ENCODE results near the gene NUDT14. TPM values are rescaled to one million over a fixed set of nuclear protein-coding genes. Genes with fewer than 3 reads are reported as not detected.

Gene NUDT14
- total and polyA plus RNA-seq, 7 donors = 14.7 to 45.4 (median 23.3) TPM

GRCh38 chr14:105156414-105157375, 24.4 kb downstream of the NUDT14 start:
- WGBS, 3 donors = 82 to 86% (median 85%) methylated on average over 31 of the region's 31 CpGs
- TF ChIP-seq, protein P1, sequence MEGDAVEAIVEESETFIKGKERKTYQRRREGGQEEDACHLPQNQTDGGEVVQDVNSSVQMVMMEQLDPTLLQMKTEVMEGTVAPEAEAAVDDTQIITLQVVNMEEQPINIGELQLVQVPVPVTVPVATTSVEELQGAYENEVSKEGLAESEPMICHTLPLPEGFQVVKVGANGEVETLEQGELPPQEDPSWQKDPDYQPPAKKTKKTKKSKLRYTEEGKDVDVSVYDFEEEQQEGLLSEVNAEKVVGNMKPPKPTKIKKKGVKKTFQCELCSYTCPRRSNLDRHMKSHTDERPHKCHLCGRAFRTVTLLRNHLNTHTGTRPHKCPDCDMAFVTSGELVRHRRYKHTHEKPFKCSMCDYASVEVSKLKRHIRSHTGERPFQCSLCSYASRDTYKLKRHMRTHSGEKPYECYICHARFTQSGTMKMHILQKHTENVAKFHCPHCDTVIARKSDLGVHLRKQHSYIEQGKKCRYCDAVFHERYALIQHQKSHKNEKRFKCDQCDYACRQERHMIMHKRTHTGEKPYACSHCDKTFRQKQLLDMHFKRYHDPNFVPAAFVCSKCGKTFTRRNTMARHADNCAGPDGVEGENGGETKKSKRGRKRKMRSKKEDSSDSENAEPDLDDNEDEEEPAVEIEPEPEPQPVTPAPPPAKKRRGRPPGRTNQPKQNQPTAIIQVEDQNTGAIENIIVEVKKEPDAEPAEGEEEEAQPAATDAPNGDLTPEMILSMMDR (IDR thresholded peaks at IDR 0.05) = no peak
- Histone ChIP-seq H3K4me1 (peaks cover 23% of the 10 kb centered on the region), H3K4me3 (no peak overlapping the region), H3K9me3 (no peaks in the 10 kb centered on the region), H3K27me3 (ENCODE audit: insufficient read depth in 3 of 3, low read length in 2 of 3) (no peaks in the 10 kb centered on the region), H3K36me3 (ENCODE audit: insufficient read depth in 1 of 2, low read depth in 1 of 2) (peaks cover 0 to 6% of the 10 kb centered on the region in 2 donors), H3K27ac (no peak overlapping the region)
- ATAC-seq (no peak), DNase-seq (peak in 1 of 2 donors; percentile 45)
- intact Hi-C loops (cut with DNase I) = no loop called here

DNA sequence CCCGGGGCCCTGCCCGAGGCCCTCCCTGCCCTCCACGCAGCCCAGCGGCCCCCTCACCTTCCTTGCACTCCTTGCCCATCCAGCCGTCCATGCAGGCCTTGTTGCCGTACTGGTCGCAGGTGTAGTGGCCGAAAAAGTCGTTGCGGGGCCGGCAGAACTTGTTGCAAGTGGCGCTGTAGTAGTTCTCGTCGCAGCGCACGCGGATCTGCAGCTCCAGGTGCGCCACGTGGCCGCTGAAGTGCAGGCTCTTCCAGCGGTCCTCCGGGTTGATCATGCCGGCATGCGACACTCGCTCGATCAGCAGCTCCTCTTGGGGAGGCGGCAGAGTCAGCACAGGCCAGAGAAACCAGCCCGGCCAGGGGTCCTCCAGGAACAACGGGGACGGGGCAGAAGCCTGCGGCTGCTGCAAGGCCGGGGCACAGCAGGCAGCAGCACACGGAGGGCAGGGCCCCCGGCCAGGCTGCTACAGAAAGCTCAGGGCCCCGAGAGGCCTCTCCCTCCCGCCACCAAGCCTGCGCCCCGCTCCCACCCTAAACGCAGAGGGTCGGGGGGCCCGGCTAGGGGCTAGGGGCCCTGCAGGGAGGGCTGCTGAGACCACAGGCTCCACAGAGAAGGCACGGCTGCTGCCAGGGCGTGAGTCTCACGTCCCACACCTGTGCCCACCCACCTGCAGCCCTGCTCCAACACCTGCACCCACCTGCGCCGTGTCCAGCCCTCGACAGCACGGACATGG, 25.3 kb downstream of the NUDT14 start:
- ATAC-seq = no peak
- peaks cover 0 to 14% of the 10 kb centered on the region in 2 donors for H3K36me3 ChIP-seq (ENCODE audit: insufficient read depth in 1 of 2, low read depth in 1 of 2)
- intact Hi-C loops (cut with DNase I) = no loop called here
- H3K4me1 ChIP-seq = peaks cover 20% of the 10 kb centered on the region
- H3K4me3 ChIP-seq = no peak overlapping the region
- DNase-seq = peak; percentile 5 to 50
- TF ChIP-seq, protein P1 (IDR thresholded peaks at IDR 0.05) = no peak
- no peak overlapping the region for H3K27ac ChIP-seq
- WGBS, 3 donors = 83 to 88% (median 84%) methylated on average over 48 of the region's 48 CpGs
- H3K9me3 ChIP-seq = no peaks in the 10 kb centered on the region
- no peaks in the 10 kb centered on the region for H3K27me3 ChIP-seq (ENCODE audit: insufficient read depth in 3 of 3, low read length in 2 of 3)

- Histone ChIP-seq H3K4me1 (peaks cover 20% of the 10 kb centered on the region), H3K9me3 (no peaks in the 10 kb centered on the region), H3K27ac (no peak overlapping the region), H3K4me3 (no peak overlapping the region), H3K27me3 (ENCODE audit: insufficient read depth in 3 of 3, low read length in 2 of 3) (no peaks in the 10 kb centered on the region), H3K36me3 (ENCODE audit: insufficient read depth in 1 of 2, low read depth in 1 of 2) (peaks cover 0 to 21% of the 10 kb centered on the region in 2 donors)
- 80 to 83% (median 82%) methylated on average over 22 to 24 of the region's 24 CpGs for WGBS, 3 donors
- ATAC-seq (no peak), DNase-seq (peak; percentile 13 to 49)
- TF ChIP-seq, protein P1 (IDR thresholded peaks at IDR 0.05) = no peak
- intact Hi-C loops (cut with DNase I) = no loop called here
These were observed 26.0 kb downstream of the NUDT14 start for GRCh38 chr14:105155071-105155651.

DNA sequence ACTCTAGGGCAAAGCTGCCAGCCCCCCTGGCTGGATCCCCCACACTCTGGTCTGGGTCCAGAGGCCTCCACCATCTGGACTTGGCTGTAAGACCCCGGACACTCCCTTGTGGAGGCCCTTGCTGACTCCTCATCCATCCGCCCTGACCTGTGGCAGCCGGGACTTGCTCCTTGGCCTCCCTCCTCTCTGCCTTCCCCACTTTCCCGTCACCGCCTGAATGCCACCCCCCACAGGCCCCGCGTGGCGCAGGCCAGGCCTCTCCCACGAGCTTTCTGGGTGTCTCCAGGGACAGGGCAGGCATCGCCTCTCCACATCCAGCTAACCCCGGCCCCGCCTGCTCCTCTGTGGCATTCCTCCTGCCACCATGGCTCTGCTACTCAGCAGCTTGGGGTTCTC, 26.6 kb downstream of the NUDT14 start:
- DNase-seq = peak; percentile 21 to 56
- TF ChIP-seq, protein P1 (IDR thresholded peaks at IDR 0.05) = no peak

More for the DNA sequence above, 26.6 kb downstream of the NUDT14 start:
- Histone ChIP-seq H3K27ac (peak overlapping the region; percentile 96), H3K36me3 (ENCODE audit: insufficient read depth in 1 of 2, low read depth in 1 of 2) (peaks cover 0 to 23% of the 10 kb centered on the region in 2 donors), H3K27me3 (ENCODE audit: insufficient read depth in 3 of 3, low read length in 2 of 3) (no peaks in the 10 kb centered on the region), H3K9me3 (no peaks in the 10 kb centered on the region), H3K4me1 (peaks cover 20% of the 10 kb centered on the region), H3K4me3 (no peak overlapping the region)
- no peak for ATAC-seq
- intact Hi-C loops (cut with DNase I) = loop anchor here in 1 of 2 donors (5.0 kb wide), 1 partner anchor 62 kb away; no protein-coding TSS in a partner anchor
- 67 to 73% (median 68%) methylated on average over 12 of the region's 12 CpGs for WGBS, 3 donors

Measured in psoas muscle (tissue), 8 donors.